Esophagus squamous epithelium (tissue), 4 donors: Measurements from ENCODE around the gene PPP1R2B.

Experiments used
- POLR2A ChIP-seq, 4 donors: fragments of 450-650 bp; IDR thresholded peaks; one replicate each; pipeline ENCODE4 v1.6.1; 2017; ENCODE audit warnings: antibody characterized with exemption in 4 of 4, mild to moderate bottlenecking in 4 of 4, moderate library complexity in 3 of 4
- TF ChIP-seq, protein P1 (sequence below), 6 experiments: fragments of 450-650 bp in 4 of 6; fragments of 200-600 bp in 2 of 6; sonication (generic) in 2 of 6; IDR thresholded peaks; one replicate each; pipeline ENCODE4 v1.5.1; 2016 to 2019; ENCODE audit warnings: antibody characterized with exemption in 6 of 6, mild to moderate bottlenecking in 4 of 6, moderate library complexity in 4 of 6

DNA sequence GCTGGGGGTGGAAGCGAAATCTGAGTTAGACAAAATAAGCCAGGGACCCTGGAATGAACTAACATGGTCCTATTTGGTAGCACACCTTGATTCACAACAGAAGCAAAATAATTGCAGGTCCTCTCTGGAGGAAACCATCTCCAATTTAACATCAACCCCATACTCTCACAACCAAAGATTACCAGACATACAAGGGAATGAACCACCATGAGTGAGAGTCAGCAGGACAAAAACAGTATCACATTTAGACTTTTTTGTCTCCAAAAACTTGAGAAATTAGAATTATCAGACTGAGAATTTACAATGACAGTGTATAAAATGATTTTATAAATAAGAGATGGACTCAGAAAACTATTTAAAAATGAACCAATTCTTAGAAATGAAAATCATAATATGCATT lies 21.1 kb downstream of the PPP1R2B start:
- TF ChIP-seq, protein P1, sequence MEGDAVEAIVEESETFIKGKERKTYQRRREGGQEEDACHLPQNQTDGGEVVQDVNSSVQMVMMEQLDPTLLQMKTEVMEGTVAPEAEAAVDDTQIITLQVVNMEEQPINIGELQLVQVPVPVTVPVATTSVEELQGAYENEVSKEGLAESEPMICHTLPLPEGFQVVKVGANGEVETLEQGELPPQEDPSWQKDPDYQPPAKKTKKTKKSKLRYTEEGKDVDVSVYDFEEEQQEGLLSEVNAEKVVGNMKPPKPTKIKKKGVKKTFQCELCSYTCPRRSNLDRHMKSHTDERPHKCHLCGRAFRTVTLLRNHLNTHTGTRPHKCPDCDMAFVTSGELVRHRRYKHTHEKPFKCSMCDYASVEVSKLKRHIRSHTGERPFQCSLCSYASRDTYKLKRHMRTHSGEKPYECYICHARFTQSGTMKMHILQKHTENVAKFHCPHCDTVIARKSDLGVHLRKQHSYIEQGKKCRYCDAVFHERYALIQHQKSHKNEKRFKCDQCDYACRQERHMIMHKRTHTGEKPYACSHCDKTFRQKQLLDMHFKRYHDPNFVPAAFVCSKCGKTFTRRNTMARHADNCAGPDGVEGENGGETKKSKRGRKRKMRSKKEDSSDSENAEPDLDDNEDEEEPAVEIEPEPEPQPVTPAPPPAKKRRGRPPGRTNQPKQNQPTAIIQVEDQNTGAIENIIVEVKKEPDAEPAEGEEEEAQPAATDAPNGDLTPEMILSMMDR (IDR thresholded peaks at IDR 0.05), result no peak
- TF ChIP-seq POLR2A (IDR thresholded peaks at IDR 0.05), result no peak
